Stimulated activated naive CD4-positive, alpha-beta T cell (primary cell): Measurements from ENCODE around the gene TM4SF5.

ENCODE experiments used
- DNase-seq, 6 experiments: peaks; one replicate each; lab custom pipeline; 2025; lab: John Stamatoyannopoulos, UW

The TM4SF5 gene

GRCh38 chr17:4747847-4748246 is 23.8 kb upstream of the TM4SF5 start:
- peak in 4 of 6 experiments; percentile 2 to 57 (median 53) for DNase-seq

DNA sequence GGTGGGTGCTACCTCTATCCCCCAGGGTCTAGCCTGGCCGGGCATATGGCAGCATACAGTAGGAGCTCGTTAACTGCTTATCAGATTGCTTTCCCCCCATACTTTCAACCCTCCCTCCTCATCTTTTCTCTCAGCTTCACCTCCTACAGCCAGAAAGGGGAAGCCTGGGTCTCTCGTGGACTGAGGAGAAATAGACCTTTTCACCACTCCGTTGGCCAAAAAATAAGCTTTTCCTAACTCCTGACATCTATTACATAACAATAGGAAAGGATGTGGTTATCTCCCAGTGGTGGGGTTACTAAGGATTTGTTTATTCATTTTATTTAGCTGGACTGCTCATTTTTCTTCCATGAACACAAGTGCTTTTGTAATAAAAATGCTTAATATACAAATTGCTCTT is 23.0 kb upstream of the TM4SF5 start:
- DNase-seq = no peak

- no peak for DNase-seq
Measured at GRCh38 chr17:4750606-4751005, 21.1 kb upstream of the TM4SF5 start.

- no peak for DNase-seq
Measured at GRCh38 chr17:4751932-4752331, 19.8 kb upstream of the TM4SF5 start.

- no peak for DNase-seq
Measured at GRCh38 chr17:4753392-4753791, 18.3 kb upstream of the TM4SF5 start.

DNA sequence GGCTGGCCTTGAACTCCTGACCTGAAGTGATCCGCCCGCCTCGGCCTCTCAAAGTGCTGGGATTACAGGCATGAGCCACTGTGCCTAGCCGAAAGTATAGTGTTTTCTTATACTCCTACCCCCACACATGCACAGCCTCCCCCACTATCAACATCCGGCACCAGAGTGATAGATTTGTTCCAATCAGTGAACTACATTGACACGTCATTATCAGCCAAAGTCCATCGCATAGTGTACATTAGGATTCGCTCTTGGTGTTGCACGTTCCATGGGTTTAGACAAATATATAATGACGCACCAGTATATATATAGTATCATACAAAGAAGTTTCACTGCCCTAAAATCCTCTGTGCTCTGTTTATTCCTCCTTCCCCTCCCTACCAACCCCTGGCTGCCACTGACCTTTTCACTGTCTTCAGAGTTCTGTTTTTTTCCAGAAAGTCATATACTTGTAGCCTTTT is 11.9 kb upstream of the TM4SF5 start:
- no peak for DNase-seq

GRCh38 chr17:4764595-4764994 is 7.1 kb upstream of the TM4SF5 start:
- no peak for DNase-seq

DNA sequence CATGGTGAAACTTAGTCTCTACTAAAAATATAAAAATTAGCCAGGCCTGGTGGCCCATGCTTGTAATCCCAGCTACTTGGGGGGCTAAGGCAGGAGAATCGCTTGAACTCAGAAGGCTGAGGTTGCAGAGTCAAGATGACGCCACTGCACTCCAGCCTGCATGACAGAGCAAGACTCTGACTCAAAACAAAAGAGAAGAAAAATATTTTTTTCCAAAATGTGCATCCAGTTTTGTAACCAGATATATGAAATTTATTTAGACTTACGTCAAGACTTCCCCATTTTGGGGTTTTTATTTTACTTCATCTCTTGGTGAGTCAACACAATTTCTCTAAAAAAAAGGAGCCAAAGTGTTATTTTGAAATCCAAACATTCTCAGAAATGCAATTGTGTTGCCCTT is 5.5 kb upstream of the TM4SF5 start:
- no peak for DNase-seq

GRCh38 chr17:4766723-4767122 is 5.0 kb upstream of the TM4SF5 start:
- DNase-seq = no peak

GRCh38 chr17:4768298-4768697 is 3.4 kb upstream of the TM4SF5 start:
- no peak for DNase-seq

DNA sequence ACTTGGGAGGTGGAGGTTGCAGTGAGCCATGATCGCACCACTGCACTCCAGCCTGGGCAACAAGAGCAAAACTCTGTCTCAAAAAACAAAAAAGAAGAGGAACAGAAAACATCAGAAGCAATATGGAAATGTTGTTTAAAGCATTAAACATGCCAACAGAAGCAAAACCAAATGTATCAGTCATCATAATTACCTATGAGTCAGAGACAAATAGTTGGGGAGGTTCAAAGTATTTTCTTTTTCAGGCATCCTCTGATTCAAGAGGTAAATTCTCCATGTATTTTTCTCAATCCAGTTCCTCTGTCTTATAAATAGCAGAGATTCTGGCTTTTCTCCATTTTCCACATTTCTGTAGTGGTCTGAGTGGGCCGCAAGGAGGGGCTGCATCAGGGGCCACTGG is 2.1 kb upstream of the TM4SF5 start:
- no peak for DNase-seq

GRCh38 chr17:4772235-4772613 is 538 bp downstream of the TM4SF5 start:
- DNase-seq = no peak

DNA sequence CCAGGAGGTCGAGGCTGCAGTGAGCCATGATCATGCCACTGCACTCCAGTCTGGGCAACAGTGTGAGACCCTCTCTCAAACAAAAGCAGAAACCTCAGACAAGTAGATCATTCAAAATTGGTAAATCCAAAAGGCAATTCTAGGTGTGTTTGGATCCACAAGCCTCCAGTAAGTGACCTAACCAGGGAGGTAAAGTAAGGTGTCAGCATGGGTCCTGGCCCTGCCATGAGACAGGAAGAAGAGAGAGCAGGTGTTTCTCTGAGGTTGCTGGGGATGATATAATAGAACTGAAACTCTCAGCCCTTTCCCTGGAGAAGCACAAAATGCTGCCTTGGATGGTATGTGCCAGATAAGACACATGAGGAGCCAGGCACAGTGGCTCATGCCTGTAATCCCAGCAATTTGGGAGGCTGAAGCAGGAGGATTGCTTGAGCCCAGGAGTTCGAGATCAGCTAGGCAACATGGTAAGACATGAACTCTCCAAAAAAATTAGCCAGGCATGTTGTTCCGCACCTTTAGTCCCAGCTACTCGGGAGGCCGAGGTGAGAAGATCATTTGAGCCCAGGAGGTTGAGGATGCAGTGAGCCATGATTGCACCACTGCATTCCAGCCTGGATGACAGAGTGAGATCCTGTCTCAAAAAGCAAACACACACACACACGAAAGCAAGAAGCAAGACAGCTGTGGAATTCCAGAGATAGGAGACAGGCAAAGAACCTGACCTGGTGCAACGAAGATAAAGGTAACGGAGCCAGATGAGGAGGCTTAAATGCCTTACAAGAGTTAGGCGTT is 6.5 kb downstream of the TM4SF5 start:
- no peak for DNase-seq

- DNase-seq = no peak
Measured at GRCh38 chr17:4780325-4780955, 8.8 kb downstream of the TM4SF5 start.

DNA sequence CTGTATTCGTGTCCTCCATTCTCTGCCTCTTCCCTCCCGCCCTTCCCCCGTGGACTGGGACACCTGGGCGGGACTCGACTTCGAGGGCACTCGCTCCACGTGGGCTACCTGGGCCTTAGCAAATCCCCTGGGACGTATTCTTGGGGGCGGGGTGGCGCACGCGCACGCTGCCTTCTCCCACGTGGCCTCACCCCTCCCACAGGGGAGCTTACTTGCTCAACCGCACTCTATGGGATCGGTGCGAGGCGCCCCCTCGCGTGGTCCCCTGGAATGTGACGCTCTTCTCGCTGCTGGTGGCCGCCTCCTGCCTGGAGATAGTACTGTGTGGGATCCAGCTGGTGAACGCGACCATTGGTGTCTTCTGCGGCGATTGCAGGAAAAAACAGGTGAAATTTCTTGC is 11.0 kb downstream of the TM4SF5 start:
- no peak for DNase-seq

GRCh38 chr17:4785311-4786105 is 13.8 kb downstream of the TM4SF5 start:
- peak in 2 of 6 experiments; percentile 12 to 19 for DNase-seq

GRCh38 chr17:4786106-4786511 is 14.4 kb downstream of the TM4SF5 start, which contains the start of gene VMO1:
TSS of gene VMO1 (minus strand) at chr17:4786364. CDS start at chr17:4786352, 12 bp downstream.
- DNase-seq = peak in 1 of 6 experiments; percentile 19

DNA sequence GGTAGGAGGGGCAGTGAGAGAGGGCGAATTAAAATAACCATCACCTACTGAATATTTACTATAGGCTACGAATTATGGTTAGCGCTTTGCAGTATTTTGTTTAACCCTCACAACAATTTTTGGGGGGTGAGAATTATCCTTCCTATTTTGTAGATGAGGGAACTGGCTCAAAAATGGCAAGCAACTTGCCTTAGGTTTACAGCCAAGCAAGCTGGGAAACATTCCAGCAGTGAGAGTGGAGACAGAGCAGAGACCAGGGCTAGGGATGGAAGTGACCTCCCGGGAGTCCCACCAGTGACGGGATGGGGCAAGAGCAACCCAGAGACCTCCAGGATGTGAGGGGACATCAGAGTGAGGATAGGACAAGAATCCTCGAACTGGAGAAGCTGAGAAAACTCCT is 14.8 kb downstream of the TM4SF5 start:
- no peak for DNase-seq

DNA sequence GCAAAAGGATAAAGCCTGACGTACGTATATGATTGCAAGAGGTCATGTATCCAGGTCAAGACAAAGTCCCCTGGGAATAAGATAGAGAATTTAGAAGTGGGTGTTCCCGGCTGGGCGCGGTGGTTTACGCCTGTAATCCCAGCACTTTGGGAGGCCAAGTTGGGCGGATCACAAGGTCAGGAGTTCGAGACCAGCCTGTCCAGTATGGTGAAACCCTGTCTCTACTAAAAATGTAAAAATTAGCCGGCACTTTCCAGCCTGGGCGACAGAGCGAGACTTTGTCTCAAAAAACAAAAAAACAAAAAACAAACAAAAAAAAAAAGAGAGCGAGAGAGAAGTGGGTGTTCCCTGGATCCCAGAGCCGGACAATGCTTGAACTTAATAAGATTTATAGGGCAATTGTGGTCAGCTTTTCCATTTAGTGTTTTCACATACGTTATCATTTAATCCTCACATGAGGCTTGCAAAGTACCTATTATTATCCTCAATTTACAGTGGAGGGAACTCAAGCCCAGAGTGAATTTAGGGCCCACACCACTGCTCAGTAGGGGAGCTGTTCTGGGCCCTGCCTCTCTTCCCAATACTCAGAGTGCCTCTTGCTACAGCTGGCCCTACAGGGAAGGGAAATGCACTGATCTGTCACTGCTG is 16.6 kb downstream of the TM4SF5 start:
- no peak for DNase-seq

GRCh38 chr17:4788807-4789700 is 17.4 kb downstream of the TM4SF5 start, which contains the start of gene GLTPD2:
TSS of gene GLTPD2 (plus strand) at chr17:4788964. CDS start at chr17:4789012, 48 bp downstream.
- DNase-seq = no peak

- DNase-seq = no peak
Measured at GRCh38 chr17:4789701-4789950, 17.9 kb downstream of the TM4SF5 start.
